ENCODE measurements around the gene GSX1.

Gene GSX1

DNA sequence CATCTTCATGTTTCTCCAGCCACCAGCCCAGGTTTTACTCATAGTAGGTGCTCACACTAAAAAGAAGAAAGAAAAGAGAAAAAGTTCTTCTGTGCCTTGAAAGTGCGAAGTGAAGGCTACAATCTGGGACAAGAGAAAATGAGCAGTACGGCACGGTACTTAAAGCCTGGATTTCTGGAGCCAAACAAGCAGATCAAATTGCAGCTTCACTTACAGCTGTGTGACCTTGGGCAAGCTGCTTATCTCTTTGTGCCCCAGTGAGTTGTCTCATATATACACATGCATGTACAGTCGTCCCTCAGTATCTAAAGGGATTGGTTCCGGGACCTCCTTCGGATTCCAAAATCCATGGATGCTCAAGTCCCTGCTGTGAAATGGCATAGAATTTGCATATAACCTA, 41.8 kb downstream of the GSX1 start:
- DNase-seq (ENCODE audit: low read depth), result no peak

- DNase-seq (ENCODE audit: low read depth), result no peak
Observed at GRCh38 chr13:27835799-27836198, 43.5 kb downstream of the GSX1 start.

- DNase-seq (ENCODE audit: low read depth), result no peak
Observed at GRCh38 chr13:27839809-27840467, 47.7 kb downstream of the GSX1 start.

GRCh38 chr13:27842571-27842970, 50.3 kb downstream of the GSX1 start:
- no peak for DNase-seq (ENCODE audit: low read depth)

All from T follicular helper cell (primary cell).